GM18861 (cell line): ENCODE results near the gene LRMDA.
"Not testable (repeated sequence)": the region's sequence is repeated elsewhere in the genome, so short reads cannot be mapped to it uniquely, and the experiment has no call there.

Source experiments
- ATAC-seq: cut with Tn5 transposase; IDR thresholded peaks from one replicate; pipeline ENCODE4 v1.9.1; 2021; ENCODE audit not compliant: unreplicated experiment

LRMDA gene

GRCh38 chr10:76127984-76128589 is 696.7 kb downstream of the LRMDA start:
- no peak for ATAC-seq

GRCh38 chr10:76129213-76129612 is 697.8 kb downstream of the LRMDA start:
- ATAC-seq, result no peak

- ATAC-seq, result no peak
Observed at GRCh38 chr10:76130892-76131291, 699.5 kb downstream of the LRMDA start.

GRCh38 chr10:76133597-76134255 is 702.3 kb downstream of the LRMDA start:
- ATAC-seq, result no peak

- no peak for ATAC-seq
Observed at GRCh38 chr10:76136961-76137360, 705.5 kb downstream of the LRMDA start.

GRCh38 chr10:76138286-76138685 is 706.9 kb downstream of the LRMDA start:
- no peak for ATAC-seq

GRCh38 chr10:76138906-76139305 is 707.5 kb downstream of the LRMDA start:
- ATAC-seq, result no peak

GRCh38 chr10:76139431-76139830 is 708.0 kb downstream of the LRMDA start:
- ATAC-seq, result no peak

- ATAC-seq, result no peak
Observed at GRCh38 chr10:76141376-76141775, 710.0 kb downstream of the LRMDA start.

- not testable (repeated sequence) for ATAC-seq
Observed at GRCh38 chr10:76148217-76148616, 716.8 kb downstream of the LRMDA start.

GRCh38 chr10:76149182-76149581 is 717.8 kb downstream of the LRMDA start:
- no peak for ATAC-seq

- ATAC-seq, result no peak
Observed at GRCh38 chr10:76149602-76150138, 718.2 kb downstream of the LRMDA start.

GRCh38 chr10:76150139-76150875 is 718.9 kb downstream of the LRMDA start:
- no peak for ATAC-seq

GRCh38 chr10:76150876-76151288 is 719.5 kb downstream of the LRMDA start:
- no peak for ATAC-seq

- ATAC-seq, result no peak
Observed at GRCh38 chr10:76152186-76152585, 720.8 kb downstream of the LRMDA start.

GRCh38 chr10:76155961-76156360 is 724.5 kb downstream of the LRMDA start:
- no peak for ATAC-seq

- no peak for ATAC-seq
Observed at GRCh38 chr10:76160446-76161300, 729.2 kb downstream of the LRMDA start.

GRCh38 chr10:76161301-76161582 is 729.8 kb downstream of the LRMDA start:
- ATAC-seq, result no peak

GRCh38 chr10:76168437-76168836 is 737.0 kb downstream of the LRMDA start:
- ATAC-seq, result no peak

GRCh38 chr10:76169246-76169645 is 737.8 kb downstream of the LRMDA start:
- ATAC-seq, result no peak

- ATAC-seq, result no peak
Observed at GRCh38 chr10:76172020-76172419, 740.6 kb downstream of the LRMDA start.
